Measurements from ENCODE around the gene RNF38. TPM values are rescaled to one million over a fixed set of nuclear protein-coding genes. Genes with fewer than 3 reads are reported as not detected.

RNF38 gene
- total and polyA plus RNA-seq, 4 donors = 7.6 to 41.0 (median 25.6) TPM

DNA sequence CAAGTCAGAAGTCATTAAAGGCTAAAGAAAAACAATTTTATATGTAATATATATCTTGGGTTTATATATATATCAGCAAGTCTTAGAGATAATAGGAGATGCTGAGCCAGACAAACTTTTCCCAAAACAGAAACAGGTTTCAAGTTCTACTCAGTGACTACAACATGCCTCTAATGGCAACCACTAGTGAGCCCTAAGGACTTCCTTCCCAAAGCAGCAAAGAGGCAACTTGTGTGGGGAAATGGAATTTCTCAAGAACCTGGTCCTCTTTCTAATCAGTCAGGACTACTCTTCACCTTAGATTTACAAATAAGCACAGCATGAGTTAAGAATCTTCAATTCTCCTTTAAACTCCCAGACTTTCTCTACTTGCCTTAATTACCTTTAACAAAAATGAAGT lies 17.6 kb downstream of the RNF38 start:
- no peak for ATAC-seq (ENCODE audit: insufficient read depth, low FRiP score)
- no peak overlapping the region for H3K4me3 ChIP-seq
- no peaks in the 10 kb centered on the region for H3K9me3 ChIP-seq (ENCODE audit: control insufficient read depth in 4 of 4, insufficient read depth in 3 of 4, low read length in 3 of 4)

GRCh38 chr9:36364577-36364976 lies 35.5 kb downstream of the RNF38 start:
- 94 to 99% methylated on average over 1 of the region's 1 CpG for WGBS, 2 donors
- Histone ChIP-seq H3K27me3 (ENCODE audit: control insufficient read depth in 3 of 3, insufficient read depth in 3 of 3, low read length in 2 of 3) (no peaks in the 10 kb centered on the region), H3K4me3 (no peak overlapping the region), H3K27ac (ENCODE audit: low read depth in 1 of 2, low read length in 1 of 2) (no peak overlapping the region), H3K36me3 (ENCODE audit: control insufficient read depth in 4 of 4, insufficient read depth in 4 of 4, low read length in 4 of 4) (peaks cover 9 to 28% (median 21%) of the 10 kb centered on the region in 4 donors), H3K4me1 (ENCODE audit: control insufficient read depth in 5 of 5, insufficient read depth in 5 of 5, low read length in 5 of 5) (no peaks in the 10 kb centered on the region), H3K9ac (ENCODE audit: insufficient read depth in 1 of 2, low read length in 2 of 2) (no peak overlapping the region), H3K9me3 (ENCODE audit: control insufficient read depth in 4 of 4, insufficient read depth in 3 of 4, low read length in 3 of 4) (no peaks in the 10 kb centered on the region)
- TF ChIP-seq, protein P1, sequence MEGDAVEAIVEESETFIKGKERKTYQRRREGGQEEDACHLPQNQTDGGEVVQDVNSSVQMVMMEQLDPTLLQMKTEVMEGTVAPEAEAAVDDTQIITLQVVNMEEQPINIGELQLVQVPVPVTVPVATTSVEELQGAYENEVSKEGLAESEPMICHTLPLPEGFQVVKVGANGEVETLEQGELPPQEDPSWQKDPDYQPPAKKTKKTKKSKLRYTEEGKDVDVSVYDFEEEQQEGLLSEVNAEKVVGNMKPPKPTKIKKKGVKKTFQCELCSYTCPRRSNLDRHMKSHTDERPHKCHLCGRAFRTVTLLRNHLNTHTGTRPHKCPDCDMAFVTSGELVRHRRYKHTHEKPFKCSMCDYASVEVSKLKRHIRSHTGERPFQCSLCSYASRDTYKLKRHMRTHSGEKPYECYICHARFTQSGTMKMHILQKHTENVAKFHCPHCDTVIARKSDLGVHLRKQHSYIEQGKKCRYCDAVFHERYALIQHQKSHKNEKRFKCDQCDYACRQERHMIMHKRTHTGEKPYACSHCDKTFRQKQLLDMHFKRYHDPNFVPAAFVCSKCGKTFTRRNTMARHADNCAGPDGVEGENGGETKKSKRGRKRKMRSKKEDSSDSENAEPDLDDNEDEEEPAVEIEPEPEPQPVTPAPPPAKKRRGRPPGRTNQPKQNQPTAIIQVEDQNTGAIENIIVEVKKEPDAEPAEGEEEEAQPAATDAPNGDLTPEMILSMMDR (IDR thresholded peaks at IDR 0.05; ENCODE audit: control extremely low read depth, extremely low read depth) = no peak
- DNase-seq (no peak), ATAC-seq (ENCODE audit: insufficient read depth, low FRiP score) (no peak)

More for the DNA sequence above, 17.6 kb downstream of the RNF38 start:
- Histone ChIP-seq H3K27ac (ENCODE audit: low read depth in 1 of 2, low read length in 1 of 2) (no peak overlapping the region), H3K9ac (ENCODE audit: insufficient read depth in 1 of 2, low read length in 2 of 2) (no peak overlapping the region), H3K27me3 (ENCODE audit: control insufficient read depth in 3 of 3, insufficient read depth in 3 of 3, low read length in 2 of 3) (no peaks in the 10 kb centered on the region), H3K36me3 (ENCODE audit: control insufficient read depth in 4 of 4, insufficient read depth in 4 of 4, low read length in 4 of 4) (peaks cover 0 to 6% (median 2%) of the 10 kb centered on the region in 4 donors), H3K4me1 (ENCODE audit: control insufficient read depth in 5 of 5, insufficient read depth in 5 of 5, low read length in 5 of 5) (peaks cover 0 to 11% (median 9%) of the 10 kb centered on the region in 5 donors)
- TF ChIP-seq, protein P1 (IDR thresholded peaks at IDR 0.05; ENCODE audit: control extremely low read depth, extremely low read depth) = no peak
- no peak for DNase-seq

DNA sequence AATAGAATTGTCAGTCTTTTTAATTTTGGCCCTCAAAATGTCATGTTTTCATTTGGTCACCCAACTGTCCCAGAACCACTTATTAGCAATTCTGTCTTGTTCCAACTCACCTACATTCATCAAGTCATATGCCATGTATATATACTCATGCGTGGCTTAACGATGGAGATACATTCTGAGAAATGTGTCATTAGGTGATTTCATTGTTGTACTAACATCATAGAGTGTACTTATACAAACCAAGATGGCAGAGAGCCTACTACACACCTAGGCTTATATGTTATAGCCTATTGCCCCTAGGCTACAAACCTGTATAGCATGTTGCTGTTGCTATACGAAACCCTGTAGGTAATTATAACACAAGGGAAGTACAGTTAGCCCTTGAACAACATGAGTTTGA lies 36.6 kb downstream of the RNF38 start:
- Histone ChIP-seq H3K9ac (ENCODE audit: insufficient read depth in 1 of 2, low read length in 2 of 2) (no peak overlapping the region), H3K4me3 (no peak overlapping the region), H3K36me3 (ENCODE audit: control insufficient read depth in 4 of 4, insufficient read depth in 4 of 4, low read length in 4 of 4) (peaks cover 6 to 22% (median 12%) of the 10 kb centered on the region in 4 donors), H3K4me1 (ENCODE audit: control insufficient read depth in 5 of 5, insufficient read depth in 5 of 5, low read length in 5 of 5) (no peaks in the 10 kb centered on the region), H3K9me3 (ENCODE audit: control insufficient read depth in 4 of 4, insufficient read depth in 3 of 4, low read length in 3 of 4) (no peaks in the 10 kb centered on the region), H3K27ac (ENCODE audit: low read depth in 1 of 2, low read length in 1 of 2) (no peak overlapping the region), H3K27me3 (ENCODE audit: control insufficient read depth in 3 of 3, insufficient read depth in 3 of 3, low read length in 2 of 3) (no peaks in the 10 kb centered on the region)
- DNase-seq = no peak
- TF ChIP-seq, protein P1 (IDR thresholded peaks at IDR 0.05; ENCODE audit: control extremely low read depth, extremely low read depth) = no peak
- ATAC-seq (ENCODE audit: insufficient read depth, low FRiP score) = no peak
- WGBS, 2 donors = no CpG with 5 or more reads among the region's 3 CpGs

- Histone ChIP-seq H3K27ac (ENCODE audit: low read depth in 1 of 2, low read length in 1 of 2) (no peak overlapping the region), H3K27me3 (ENCODE audit: control insufficient read depth in 3 of 3, insufficient read depth in 3 of 3, low read length in 2 of 3) (no peaks in the 10 kb centered on the region), H3K4me3 (no peak overlapping the region), H3K9ac (ENCODE audit: insufficient read depth in 1 of 2, low read length in 2 of 2) (no peak overlapping the region), H3K9me3 (ENCODE audit: control insufficient read depth in 4 of 4, insufficient read depth in 3 of 4, low read length in 3 of 4) (no peaks in the 10 kb centered on the region), H3K36me3 (ENCODE audit: control insufficient read depth in 4 of 4, insufficient read depth in 4 of 4, low read length in 4 of 4) (peaks cover 6 to 33% (median 13%) of the 10 kb centered on the region in 4 donors), H3K4me1 (ENCODE audit: control insufficient read depth in 5 of 5, insufficient read depth in 5 of 5, low read length in 5 of 5) (peaks cover 0 to 4% (median 0%) of the 10 kb centered on the region in 5 donors)
- TF ChIP-seq, protein P1 (IDR thresholded peaks at IDR 0.05; ENCODE audit: control extremely low read depth, extremely low read depth) = no peak
- WGBS, 2 donors = 85 to 90% methylated on average over 5 of the region's 5 CpGs
- ATAC-seq (ENCODE audit: insufficient read depth, low FRiP score) (no peak), DNase-seq (no peak)
Measured at GRCh38 chr9:36358486-36358885, 41.6 kb downstream of the RNF38 start.

Data from lung (tissue), 12 donors.